ENCODE data around the gene DNAL1.

Gene DNAL1

DNA sequence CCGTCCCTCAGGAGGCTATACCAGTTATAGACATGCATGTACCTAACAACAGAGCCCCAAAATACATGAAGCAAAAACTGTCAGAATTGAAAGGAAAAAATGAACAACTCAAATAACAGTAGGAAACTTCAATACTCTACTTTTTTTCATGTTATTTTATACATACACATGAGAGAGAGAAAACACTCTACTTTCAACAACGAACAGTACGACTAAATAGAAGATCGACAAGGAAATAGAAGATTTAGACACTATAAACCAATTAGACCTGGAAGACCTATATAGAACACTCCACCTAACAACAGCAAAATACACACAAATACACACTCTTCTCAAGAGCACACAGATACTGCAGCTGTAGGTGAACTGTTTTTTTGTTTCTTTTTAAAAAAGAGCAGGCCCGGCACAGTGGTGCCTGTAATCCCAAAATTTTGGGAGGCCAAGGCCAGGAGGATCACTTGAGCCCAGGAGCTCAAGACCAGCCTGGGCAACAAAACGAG is 104.1 kb downstream of the DNAL1 start:
- no peak overlapping the region for H3K4me3 ChIP-seq (ENCODE audit: low read length in 2 of 2)
- H2BK5ac ChIP-seq (ENCODE audit: low read length) = no peak overlapping the region
- H4K8ac ChIP-seq (ENCODE audit: low read depth, low read length) = no peak overlapping the region
- peaks cover 9 to 13% of the 10 kb centered on the region in 2 donors for H3K4me1 ChIP-seq (ENCODE audit: control insufficient read depth in 2 of 2, insufficient read depth in 1 of 2, low read depth in 1 of 2, low read length in 2 of 2)
- no peaks in the 10 kb centered on the region for H3K27me3 ChIP-seq (ENCODE audit: control insufficient read depth in 3 of 3, insufficient read depth in 3 of 3, low read depth in 1 of 3, low read length in 3 of 3)
- no peak overlapping the region for H2BK12ac ChIP-seq (ENCODE audit: low read length)
- H3K14ac ChIP-seq (ENCODE audit: low read length) = no peak overlapping the region
- no peak overlapping the region for H3K4me2 ChIP-seq (ENCODE audit: insufficient read depth, low read length, poor library complexity, severe bottlenecking)
- H3K4ac ChIP-seq (ENCODE audit: low read length) = no peak overlapping the region
- no peak overlapping the region for H4K91ac ChIP-seq (ENCODE audit: low read depth, low read length, poor library complexity)
- no peak overlapping the region for H2BK15ac ChIP-seq (ENCODE audit: low read length)
- no peak for DNase-seq (ENCODE audit: low spot score)
- H3K9ac ChIP-seq (ENCODE audit: low read depth, low read length, poor library complexity) = no peak overlapping the region
- H3K9me3 ChIP-seq (replicated peaks in 1 of 2; ENCODE audit: control insufficient read depth in 2 of 2, insufficient read depth in 1 of 2, low read depth in 1 of 2, low read length in 2 of 2) = no peaks in the 10 kb centered on the region
- no peak overlapping the region for H3K18ac ChIP-seq (ENCODE audit: low read length)
- H2BK120ac ChIP-seq (ENCODE audit: low read depth, low read length) = no peak overlapping the region
- H3K79me1 ChIP-seq (ENCODE audit: low read depth, low read length) = peaks cover 1% of the 10 kb centered on the region
- no CpG with 5 or more reads among the region's 6 CpGs for WGBS, 2 donors (ENCODE audit: extremely low coverage in 2 of 2, insufficient read length in 2 of 2, insufficient replicate concordance in 1 of 2)
- no peak overlapping the region for H3K27ac ChIP-seq (replicated peaks; ENCODE audit: low read length)
- no peaks in the 10 kb centered on the region for H3K36me3 ChIP-seq (replicated peaks in 1 of 2; ENCODE audit: control insufficient read depth in 2 of 2, insufficient read depth in 2 of 2, low read length in 2 of 2)
- no peak overlapping the region for H3K23ac ChIP-seq (ENCODE audit: low read depth, low read length, poor library complexity)
- H2AK5ac ChIP-seq (ENCODE audit: low read depth, low read length) = no peak overlapping the region
- no peak overlapping the region for H2AFZ ChIP-seq (ENCODE audit: low read length)

DNA sequence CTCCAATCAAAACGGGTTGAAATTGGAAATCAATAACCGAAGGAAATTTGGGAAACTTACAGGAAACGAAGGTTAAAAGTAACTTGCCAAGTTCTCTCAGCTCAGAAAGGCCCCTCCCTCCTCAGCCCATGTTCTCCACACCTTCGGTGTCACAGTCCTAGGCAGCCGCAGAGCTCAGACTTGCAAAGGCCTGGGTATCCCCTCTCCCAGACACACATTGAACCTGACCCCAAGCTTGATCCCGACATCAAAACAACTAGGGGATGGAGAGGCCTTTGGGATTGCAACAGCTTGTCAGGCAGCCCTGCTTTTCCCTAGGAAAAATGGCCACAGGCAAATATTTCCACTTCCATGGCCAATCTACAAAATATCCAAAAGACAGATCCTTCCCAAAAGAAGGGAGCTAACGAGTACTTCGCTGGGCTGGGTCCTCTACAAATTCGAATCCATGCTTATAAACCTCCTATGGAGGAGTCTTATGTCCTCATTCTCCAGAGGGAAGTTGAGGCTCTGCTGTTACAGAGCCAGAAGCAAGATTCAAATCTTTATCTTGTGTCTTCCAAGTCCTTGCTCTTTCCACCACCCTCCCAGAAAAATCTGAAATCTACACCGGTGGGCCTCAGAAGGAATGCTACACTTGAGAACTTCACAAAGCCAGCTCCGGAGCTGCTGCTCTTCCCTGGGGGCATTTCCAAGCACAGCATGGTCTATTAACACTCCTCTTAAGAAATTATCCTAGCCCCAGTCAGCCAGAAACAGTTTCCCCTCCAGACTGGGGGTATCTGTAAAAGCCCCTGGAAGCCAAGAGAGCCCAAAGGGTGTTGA is 105.1 kb downstream of the DNAL1 start:
- DNase-seq (ENCODE audit: low spot score) = no peak
- WGBS, 2 donors (ENCODE audit: extremely low coverage in 2 of 2, insufficient read length in 2 of 2, insufficient replicate concordance in 1 of 2) = no CpG with 5 or more reads among the region's 11 CpGs
- H3K36me3 ChIP-seq (replicated peaks in 1 of 2; ENCODE audit: control insufficient read depth in 2 of 2, insufficient read depth in 2 of 2, low read length in 2 of 2) = no peaks in the 10 kb centered on the region

DNA sequence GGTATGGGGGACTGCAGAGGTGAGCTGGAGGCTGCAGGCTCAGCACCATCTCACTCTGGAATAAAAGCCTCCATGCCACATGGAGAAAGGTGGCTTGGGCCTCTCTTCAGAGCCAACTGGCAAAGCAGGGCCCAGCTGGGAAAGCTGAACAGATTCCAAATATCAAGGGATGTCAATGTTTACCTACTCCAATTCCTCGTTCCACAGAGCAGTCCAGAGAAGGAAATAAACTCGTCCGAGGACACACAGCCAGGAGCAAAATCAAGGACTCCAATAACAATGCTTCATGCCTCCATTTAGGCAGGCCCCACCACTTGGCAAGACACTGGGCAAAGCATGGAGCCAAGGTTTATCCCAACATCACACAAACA is 105.7 kb downstream of the DNAL1 start:
- Histone ChIP-seq H3K27me3 (ENCODE audit: control insufficient read depth in 3 of 3, insufficient read depth in 3 of 3, low read depth in 1 of 3, low read length in 3 of 3) (no peaks in the 10 kb centered on the region), H2BK12ac (ENCODE audit: low read length) (no peak overlapping the region), H3K9ac (ENCODE audit: low read depth, low read length, poor library complexity) (no peak overlapping the region), H3K4me3 (ENCODE audit: low read length in 2 of 2) (no peak overlapping the region), H2BK5ac (ENCODE audit: low read length) (no peak overlapping the region), H3K4me2 (ENCODE audit: insufficient read depth, low read length, poor library complexity, severe bottlenecking) (no peak overlapping the region), H2AFZ (ENCODE audit: low read length) (no peak overlapping the region), H3K9me3 (replicated peaks in 1 of 2; ENCODE audit: control insufficient read depth in 2 of 2, insufficient read depth in 1 of 2, low read depth in 1 of 2, low read length in 2 of 2) (no peaks in the 10 kb centered on the region), H3K23ac (ENCODE audit: low read depth, low read length, poor library complexity) (no peak overlapping the region), H3K79me1 (ENCODE audit: low read depth, low read length) (no peaks in the 10 kb centered on the region), H3K18ac (ENCODE audit: low read length) (no peak overlapping the region), H2AK5ac (ENCODE audit: low read depth, low read length) (no peak overlapping the region), H4K91ac (ENCODE audit: low read depth, low read length, poor library complexity) (no peak overlapping the region), H2BK15ac (ENCODE audit: low read length) (no peak overlapping the region), H3K4me1 (ENCODE audit: control insufficient read depth in 2 of 2, insufficient read depth in 1 of 2, low read depth in 1 of 2, low read length in 2 of 2) (peaks cover 9 to 14% of the 10 kb centered on the region in 2 donors), H3K4ac (ENCODE audit: low read length) (no peak overlapping the region), H2BK120ac (ENCODE audit: low read depth, low read length) (no peak overlapping the region), H3K14ac (ENCODE audit: low read length) (no peak overlapping the region), H4K8ac (ENCODE audit: low read depth, low read length) (no peak overlapping the region), H3K36me3 (replicated peaks in 1 of 2; ENCODE audit: control insufficient read depth in 2 of 2, insufficient read depth in 2 of 2, low read length in 2 of 2) (no peaks in the 10 kb centered on the region), H3K27ac (replicated peaks; ENCODE audit: low read length) (no peak overlapping the region)
- WGBS, 2 donors (ENCODE audit: extremely low coverage in 2 of 2, insufficient read length in 2 of 2, insufficient replicate concordance in 1 of 2) = no CpG with 5 or more reads among the region's 3 CpGs
- no peak for DNase-seq (ENCODE audit: low spot score)

More for the DNA sequence above, 105.1 kb downstream of the DNAL1 start:
- H2BK15ac ChIP-seq (ENCODE audit: low read length) = no peak overlapping the region
- H3K4me2 ChIP-seq (ENCODE audit: insufficient read depth, low read length, poor library complexity, severe bottlenecking) = no peak overlapping the region
- peaks cover 1% of the 10 kb centered on the region for H3K79me1 ChIP-seq (ENCODE audit: low read depth, low read length)
- H3K4ac ChIP-seq (ENCODE audit: low read length) = no peak overlapping the region
- H2BK12ac ChIP-seq (ENCODE audit: low read length) = no peak overlapping the region
- no peak overlapping the region for H3K4me3 ChIP-seq (ENCODE audit: low read length in 2 of 2)
- H4K91ac ChIP-seq (ENCODE audit: low read depth, low read length, poor library complexity) = no peak overlapping the region
- H4K8ac ChIP-seq (ENCODE audit: low read depth, low read length) = no peak overlapping the region
- no peak overlapping the region for H2BK120ac ChIP-seq (ENCODE audit: low read depth, low read length)
- H3K18ac ChIP-seq (ENCODE audit: low read length) = no peak overlapping the region
- H3K9me3 ChIP-seq (replicated peaks in 1 of 2; ENCODE audit: control insufficient read depth in 2 of 2, insufficient read depth in 1 of 2, low read depth in 1 of 2, low read length in 2 of 2) = no peaks in the 10 kb centered on the region
- H3K4me1 ChIP-seq (ENCODE audit: control insufficient read depth in 2 of 2, insufficient read depth in 1 of 2, low read depth in 1 of 2, low read length in 2 of 2) = peaks cover 9 to 11% of the 10 kb centered on the region in 2 donors
- H2AFZ ChIP-seq (ENCODE audit: low read length) = no peak overlapping the region
- H3K27me3 ChIP-seq (ENCODE audit: control insufficient read depth in 3 of 3, insufficient read depth in 3 of 3, low read depth in 1 of 3, low read length in 3 of 3) = no peaks in the 10 kb centered on the region
- no peak overlapping the region for H3K9ac ChIP-seq (ENCODE audit: low read depth, low read length, poor library complexity)
- no peak overlapping the region for H3K23ac ChIP-seq (ENCODE audit: low read depth, low read length, poor library complexity)
- no peak overlapping the region for H3K27ac ChIP-seq (replicated peaks; ENCODE audit: low read length)
- H2BK5ac ChIP-seq (ENCODE audit: low read length) = no peak overlapping the region
- no peak overlapping the region for H3K14ac ChIP-seq (ENCODE audit: low read length)
- no peak overlapping the region for H2AK5ac ChIP-seq (ENCODE audit: low read depth, low read length)

DNA sequence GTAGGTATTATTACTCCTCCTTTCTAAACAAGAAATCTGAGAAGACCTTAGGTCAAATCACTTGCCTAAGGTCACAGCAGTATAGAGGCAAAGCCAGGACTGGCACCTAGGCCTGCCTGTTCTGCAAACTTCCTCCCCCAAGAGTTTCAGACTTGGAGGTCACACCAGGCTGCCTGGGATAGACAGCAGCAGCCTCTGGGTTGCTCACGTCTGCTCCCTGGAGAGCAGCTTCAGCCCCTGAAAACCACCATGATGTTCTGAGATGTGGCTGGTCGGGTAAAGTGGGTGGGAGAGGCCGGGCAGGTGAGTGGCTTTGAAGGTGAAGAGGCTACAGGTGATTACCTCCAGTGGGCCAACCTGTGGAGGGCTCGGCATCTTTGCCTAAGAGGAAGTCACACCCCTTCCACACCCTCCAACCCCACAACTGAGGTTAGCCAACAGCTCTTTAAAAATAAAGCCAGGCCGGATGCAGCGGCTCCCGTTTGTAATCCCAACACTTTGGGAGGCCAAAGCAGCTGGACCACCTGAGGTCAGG is 106.4 kb downstream of the DNAL1 start:
- no CpG with 5 or more reads among the region's 7 CpGs for WGBS, 2 donors (ENCODE audit: extremely low coverage in 2 of 2, insufficient read length in 2 of 2, insufficient replicate concordance in 1 of 2)
- no peaks in the 10 kb centered on the region for H3K36me3 ChIP-seq (replicated peaks in 1 of 2; ENCODE audit: control insufficient read depth in 2 of 2, insufficient read depth in 2 of 2, low read length in 2 of 2)

More for the DNA sequence above, 106.4 kb downstream of the DNAL1 start:
- Histone ChIP-seq H2BK12ac (ENCODE audit: low read length) (no peak overlapping the region), H3K4me2 (ENCODE audit: insufficient read depth, low read length, poor library complexity, severe bottlenecking) (no peak overlapping the region), H3K14ac (ENCODE audit: low read length) (no peak overlapping the region), H3K9me3 (replicated peaks in 1 of 2; ENCODE audit: control insufficient read depth in 2 of 2, insufficient read depth in 1 of 2, low read depth in 1 of 2, low read length in 2 of 2) (no peaks in the 10 kb centered on the region), H3K4me1 (ENCODE audit: control insufficient read depth in 2 of 2, insufficient read depth in 1 of 2, low read depth in 1 of 2, low read length in 2 of 2) (peaks cover 8 to 19% of the 10 kb centered on the region in 2 donors), H3K27me3 (ENCODE audit: control insufficient read depth in 3 of 3, insufficient read depth in 3 of 3, low read depth in 1 of 3, low read length in 3 of 3) (no peaks in the 10 kb centered on the region), H2BK5ac (ENCODE audit: low read length) (no peak overlapping the region), H3K18ac (ENCODE audit: low read length) (no peak overlapping the region), H3K79me1 (ENCODE audit: low read depth, low read length) (no peaks in the 10 kb centered on the region), H3K9ac (ENCODE audit: low read depth, low read length, poor library complexity) (no peak overlapping the region), H2AFZ (ENCODE audit: low read length) (no peak overlapping the region), H4K8ac (ENCODE audit: low read depth, low read length) (no peak overlapping the region), H3K27ac (replicated peaks; ENCODE audit: low read length) (no peak overlapping the region), H4K91ac (ENCODE audit: low read depth, low read length, poor library complexity) (no peak overlapping the region), H2BK120ac (ENCODE audit: low read depth, low read length) (no peak overlapping the region), H2BK15ac (ENCODE audit: low read length) (no peak overlapping the region), H3K4ac (ENCODE audit: low read length) (no peak overlapping the region), H2AK5ac (ENCODE audit: low read depth, low read length) (no peak overlapping the region), H3K4me3 (ENCODE audit: low read length in 2 of 2) (no peak overlapping the region), H3K23ac (ENCODE audit: low read depth, low read length, poor library complexity) (no peak overlapping the region)
- no peak for DNase-seq (ENCODE audit: low spot score)
